Measurements from ENCODE around the gene TPGS1. TPM values are rescaled to one million over a fixed set of nuclear protein-coding genes. Genes with fewer than 3 reads are reported as not detected.
A peak's percentile ranks its signal among the peaks of the same experiment; 100 is the strongest.

TPGS1 gene
- total and polyA plus RNA-seq, 3 donors from 2014 or later = 5.4 to 104 (median 98.5) TPM

DNA sequence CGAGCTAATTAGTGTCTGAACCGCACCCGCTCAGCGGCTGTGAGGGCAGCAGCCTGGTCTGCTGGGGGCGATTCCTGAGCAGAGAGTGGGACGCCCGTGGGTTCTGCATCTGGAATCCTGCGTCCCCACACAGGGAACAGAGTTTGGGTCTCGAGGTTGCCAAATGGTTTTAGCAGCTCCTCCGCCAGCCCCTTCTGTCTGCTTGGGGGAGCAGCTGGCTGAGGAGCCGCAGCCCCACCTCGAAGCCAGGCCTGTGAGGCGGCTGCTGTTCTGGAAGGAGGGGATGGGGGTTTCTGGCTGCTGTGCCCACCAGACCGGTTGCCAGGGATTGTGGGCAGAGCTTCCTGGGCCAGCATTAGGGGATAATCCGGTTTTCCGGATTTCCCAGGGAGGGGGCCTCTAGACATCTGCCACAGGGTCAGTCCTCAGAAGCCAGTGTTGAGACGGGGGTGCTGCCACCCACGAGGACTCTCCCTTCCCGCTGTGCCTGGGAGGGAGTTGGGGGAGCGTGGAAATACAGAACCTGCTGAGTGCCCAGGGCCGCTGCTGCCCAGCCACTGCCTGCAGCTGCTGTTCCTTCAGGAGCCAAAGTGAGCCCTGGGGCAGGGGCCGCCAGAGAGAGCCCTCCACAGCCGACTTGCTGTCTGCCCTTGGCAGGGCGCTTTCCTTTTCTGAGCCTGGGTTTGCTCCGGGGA, 26.2 kb downstream of the TPGS1 start:
- peak overlapping the region; percentile 93 to 95 for H3K27ac ChIP-seq
- H3K4me3 ChIP-seq = peak overlapping the region in 1 of 2 donors; percentile 95
- TF ChIP-seq, protein P1, sequence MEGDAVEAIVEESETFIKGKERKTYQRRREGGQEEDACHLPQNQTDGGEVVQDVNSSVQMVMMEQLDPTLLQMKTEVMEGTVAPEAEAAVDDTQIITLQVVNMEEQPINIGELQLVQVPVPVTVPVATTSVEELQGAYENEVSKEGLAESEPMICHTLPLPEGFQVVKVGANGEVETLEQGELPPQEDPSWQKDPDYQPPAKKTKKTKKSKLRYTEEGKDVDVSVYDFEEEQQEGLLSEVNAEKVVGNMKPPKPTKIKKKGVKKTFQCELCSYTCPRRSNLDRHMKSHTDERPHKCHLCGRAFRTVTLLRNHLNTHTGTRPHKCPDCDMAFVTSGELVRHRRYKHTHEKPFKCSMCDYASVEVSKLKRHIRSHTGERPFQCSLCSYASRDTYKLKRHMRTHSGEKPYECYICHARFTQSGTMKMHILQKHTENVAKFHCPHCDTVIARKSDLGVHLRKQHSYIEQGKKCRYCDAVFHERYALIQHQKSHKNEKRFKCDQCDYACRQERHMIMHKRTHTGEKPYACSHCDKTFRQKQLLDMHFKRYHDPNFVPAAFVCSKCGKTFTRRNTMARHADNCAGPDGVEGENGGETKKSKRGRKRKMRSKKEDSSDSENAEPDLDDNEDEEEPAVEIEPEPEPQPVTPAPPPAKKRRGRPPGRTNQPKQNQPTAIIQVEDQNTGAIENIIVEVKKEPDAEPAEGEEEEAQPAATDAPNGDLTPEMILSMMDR (IDR thresholded peaks at IDR 0.05) = no peak
- no peak for TF ChIP-seq POLR2A (IDR thresholded peaks at IDR 0.05)
- no peaks in the 10 kb centered on the region for H3K27me3 ChIP-seq
- intact Hi-C loops (cut with DNase I; ENCODE audit: low total_unique reads) = no loop called here
- H3K36me3 ChIP-seq (ENCODE audit: low read depth, missing control alignments) = no peaks in the 10 kb centered on the region
- 19 to 30% methylated on average over 12 to 25 of the region's 25 CpGs for WGBS, 2 donors
- H3K4me1 ChIP-seq = peaks cover 13% of the 10 kb centered on the region
- DNase-seq = no peak
- no peaks in the 10 kb centered on the region for H3K9me3 ChIP-seq

DNA sequence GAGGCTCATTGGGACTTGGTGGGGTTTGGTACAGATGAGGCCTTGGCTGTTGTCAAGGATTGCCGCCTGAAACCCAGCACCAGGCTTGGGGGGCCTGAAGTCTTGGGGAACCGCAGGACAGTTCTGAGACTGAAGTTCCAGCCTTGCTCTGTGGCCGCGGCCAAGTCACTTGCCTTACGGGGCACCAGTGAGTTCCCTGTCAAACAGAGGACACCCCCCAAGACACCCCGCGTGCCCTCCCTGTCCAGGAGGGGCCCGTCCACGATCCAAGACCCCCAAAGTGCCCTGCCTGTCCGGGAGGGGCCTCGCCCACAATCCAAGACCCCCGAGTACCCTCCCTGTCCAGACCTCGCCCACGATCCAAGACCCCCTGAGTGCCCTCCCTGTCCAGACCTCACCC, 26.8 kb downstream of the TPGS1 start:
- H3K4me1 ChIP-seq = peaks cover 13% of the 10 kb centered on the region
- H3K36me3 ChIP-seq (ENCODE audit: low read depth, missing control alignments) = no peaks in the 10 kb centered on the region
- no peak overlapping the region for H3K4me3 ChIP-seq
- no peaks in the 10 kb centered on the region for H3K9me3 ChIP-seq
- intact Hi-C loops (cut with DNase I; ENCODE audit: low total_unique reads) = no loop called here
- 72 to 81% methylated on average over 6 to 14 of the region's 14 CpGs for WGBS, 2 donors
- no peaks in the 10 kb centered on the region for H3K27me3 ChIP-seq
- peak overlapping the region in 1 of 2 donors; percentile 95 for H3K27ac ChIP-seq
- no peak for DNase-seq
- TF ChIP-seq, protein P1 (IDR thresholded peaks at IDR 0.05) = no peak
- TF ChIP-seq POLR2A (IDR thresholded peaks at IDR 0.05) = no peak

DNA sequence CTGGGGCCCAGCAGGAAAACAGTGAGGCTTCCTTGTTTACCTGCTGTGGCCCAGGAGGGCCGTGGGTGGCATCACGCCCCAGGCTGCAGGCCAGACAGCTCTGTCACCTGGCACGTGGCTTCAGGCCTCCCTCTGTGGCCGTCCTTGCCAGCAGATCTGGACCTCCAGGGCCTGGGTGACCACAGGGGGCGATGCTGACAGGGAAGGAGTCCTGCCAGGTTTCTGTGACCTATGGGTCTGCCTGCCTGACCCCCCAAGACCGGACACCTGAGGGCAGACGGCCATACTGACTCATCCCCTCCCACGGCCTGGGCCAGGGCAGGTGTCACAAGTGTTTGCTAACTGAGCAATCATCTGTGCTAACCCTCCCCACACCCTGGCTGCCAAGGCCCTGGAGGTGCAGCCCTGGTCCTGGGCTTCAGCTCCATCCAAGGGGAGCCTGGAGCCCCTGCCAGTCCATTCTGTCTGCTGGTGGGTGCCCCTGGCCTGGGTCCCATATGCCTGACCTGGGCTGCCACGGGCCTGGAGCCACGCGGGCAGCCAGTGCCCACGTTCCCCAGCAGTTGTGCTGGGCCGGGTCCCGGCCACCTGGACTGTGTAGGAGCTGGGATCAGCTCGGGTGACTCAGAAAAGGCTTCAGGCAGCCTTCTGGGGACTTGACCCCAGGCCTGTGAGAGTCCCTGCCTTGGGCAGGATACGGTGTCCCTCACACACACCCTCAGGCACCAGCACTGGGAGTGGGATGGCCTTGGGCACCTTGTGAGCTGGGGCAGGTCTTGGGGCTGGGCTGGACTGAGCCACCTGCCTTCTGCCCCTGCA, 27.9 kb downstream of the TPGS1 start:
- WGBS, 2 donors = 42 to 56% methylated on average over 2 to 13 of the region's 16 CpGs
- no peak for TF ChIP-seq POLR2A (IDR thresholded peaks at IDR 0.05)
- TF ChIP-seq, protein P1 (IDR thresholded peaks at IDR 0.05) = no peak
- no peaks in the 10 kb centered on the region for H3K36me3 ChIP-seq (ENCODE audit: low read depth, missing control alignments)
- H3K4me1 ChIP-seq = peaks cover 13% of the 10 kb centered on the region
- no peaks in the 10 kb centered on the region for H3K9me3 ChIP-seq
- intact Hi-C loops (cut with DNase I; ENCODE audit: low total_unique reads) = no loop called here
- H3K27me3 ChIP-seq = no peaks in the 10 kb centered on the region
- H3K27ac ChIP-seq = no peak overlapping the region
- no peak for DNase-seq
- no peak overlapping the region for H3K4me3 ChIP-seq

DNA sequence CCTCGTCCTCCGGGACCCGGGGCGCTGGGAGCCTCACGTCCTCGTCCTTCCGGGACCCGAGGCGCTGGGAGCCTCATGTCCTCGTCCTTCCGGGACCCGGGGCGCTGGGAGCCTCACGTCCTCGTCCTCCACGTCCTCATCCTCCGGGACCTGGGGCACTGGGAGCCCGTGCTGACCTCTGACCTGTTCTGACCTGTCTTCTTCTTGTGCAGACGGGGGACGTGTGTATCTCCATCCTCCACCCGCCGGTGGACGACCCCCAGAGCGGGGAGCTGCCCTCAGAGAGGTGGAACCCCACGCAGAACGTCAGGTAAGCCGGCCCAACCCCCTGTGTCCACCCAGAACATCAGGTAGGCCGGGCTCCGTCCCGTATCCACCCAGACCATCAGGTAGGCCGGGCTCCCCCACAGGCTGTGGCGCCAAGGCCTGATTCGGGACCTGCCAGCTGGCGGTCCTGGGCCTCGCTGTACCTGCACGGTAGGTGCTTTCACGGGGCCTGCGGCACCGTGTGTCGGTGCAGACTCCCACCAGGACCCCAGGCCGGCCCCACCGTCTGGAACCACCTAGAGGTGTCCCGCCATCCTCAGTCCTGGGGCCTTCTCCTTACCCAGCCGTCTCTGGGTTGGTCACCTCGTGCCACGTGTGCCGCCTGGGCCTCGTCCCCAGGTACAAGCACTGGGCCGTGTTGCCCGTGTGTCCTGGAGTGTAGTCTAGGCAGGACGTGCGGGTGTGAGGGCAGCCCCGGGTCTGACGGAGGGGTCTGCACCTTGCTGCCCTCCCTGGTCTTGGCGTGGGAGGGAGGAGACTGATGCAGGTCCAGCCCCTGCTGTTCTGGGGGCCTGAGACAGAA, 29.0 kb downstream of the TPGS1 start:
- DNase-seq = no peak
- Histone ChIP-seq H3K4me3 (no peak overlapping the region), H3K27ac (no peak overlapping the region), H3K27me3 (no peaks in the 10 kb centered on the region), H3K4me1 (peaks cover 13% of the 10 kb centered on the region), H3K9me3 (no peaks in the 10 kb centered on the region), H3K36me3 (ENCODE audit: low read depth, missing control alignments) (no peaks in the 10 kb centered on the region)
- whole genome bisulfite sequencing, 2 donors = 87 to 90% methylated on average over 44 to 55 of the region's 55 CpGs
- intact Hi-C loops (cut with DNase I; ENCODE audit: low total_unique reads) = no loop called here
- TF ChIP-seq POLR2A (IDR thresholded peaks at IDR 0.05) = no peak
- TF ChIP-seq, protein P1 (IDR thresholded peaks at IDR 0.05) = no peak

Measured in testis (tissue), 3 donors.